ENCODE results near the gene CDCA3.
"Not testable (repeated sequence)": the region's sequence is repeated elsewhere in the genome, so short reads cannot be mapped to it uniquely, and the experiment has no call there.

Gene CDCA3

DNA sequence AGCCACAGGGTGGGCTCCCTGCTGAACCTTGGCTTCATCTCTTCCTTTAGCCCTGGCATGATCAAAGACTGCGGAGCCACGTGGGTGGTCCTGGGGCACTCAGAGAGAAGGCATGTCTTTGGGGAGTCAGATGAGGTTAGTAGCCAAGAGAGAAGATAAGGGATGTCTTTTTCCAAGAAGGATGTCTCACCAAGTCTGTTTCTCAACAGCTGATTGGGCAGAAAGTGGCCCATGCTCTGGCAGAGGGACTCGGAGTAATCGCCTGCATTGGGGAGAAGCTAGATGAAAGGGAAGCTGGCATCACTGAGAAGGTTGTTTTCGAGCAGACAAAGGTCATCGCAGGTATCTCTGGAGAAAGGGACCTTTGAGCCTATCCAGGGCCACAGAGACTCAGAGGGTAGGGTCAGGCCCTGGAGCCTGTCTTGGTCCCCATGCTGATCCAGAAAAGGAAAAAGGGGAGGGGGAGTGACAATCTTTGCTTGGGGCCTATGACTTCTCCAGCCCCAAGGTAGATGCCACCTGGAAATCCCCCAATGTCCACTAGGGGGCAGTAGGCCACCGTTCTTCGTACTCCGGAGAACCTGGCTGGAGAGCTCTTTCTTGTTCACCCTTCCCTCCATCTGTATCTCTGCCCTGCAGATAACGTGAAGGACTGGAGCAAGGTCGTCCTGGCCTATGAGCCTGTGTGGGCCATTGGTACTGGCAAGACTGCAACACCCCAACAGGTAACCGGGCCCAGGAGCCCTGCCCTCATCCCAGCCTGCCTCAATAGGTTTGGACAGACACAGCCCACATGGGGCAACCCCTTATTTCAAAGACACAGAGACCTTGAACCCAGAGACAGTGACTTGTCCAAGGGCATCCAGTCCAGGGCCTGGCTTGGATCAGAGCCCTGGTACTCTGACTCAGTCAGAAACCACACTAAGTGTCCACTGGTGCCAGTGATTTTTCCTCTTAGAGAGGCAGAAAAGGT, 18.2 kb upstream of the CDCA3 start:
- TF ChIP-seq, protein P1, sequence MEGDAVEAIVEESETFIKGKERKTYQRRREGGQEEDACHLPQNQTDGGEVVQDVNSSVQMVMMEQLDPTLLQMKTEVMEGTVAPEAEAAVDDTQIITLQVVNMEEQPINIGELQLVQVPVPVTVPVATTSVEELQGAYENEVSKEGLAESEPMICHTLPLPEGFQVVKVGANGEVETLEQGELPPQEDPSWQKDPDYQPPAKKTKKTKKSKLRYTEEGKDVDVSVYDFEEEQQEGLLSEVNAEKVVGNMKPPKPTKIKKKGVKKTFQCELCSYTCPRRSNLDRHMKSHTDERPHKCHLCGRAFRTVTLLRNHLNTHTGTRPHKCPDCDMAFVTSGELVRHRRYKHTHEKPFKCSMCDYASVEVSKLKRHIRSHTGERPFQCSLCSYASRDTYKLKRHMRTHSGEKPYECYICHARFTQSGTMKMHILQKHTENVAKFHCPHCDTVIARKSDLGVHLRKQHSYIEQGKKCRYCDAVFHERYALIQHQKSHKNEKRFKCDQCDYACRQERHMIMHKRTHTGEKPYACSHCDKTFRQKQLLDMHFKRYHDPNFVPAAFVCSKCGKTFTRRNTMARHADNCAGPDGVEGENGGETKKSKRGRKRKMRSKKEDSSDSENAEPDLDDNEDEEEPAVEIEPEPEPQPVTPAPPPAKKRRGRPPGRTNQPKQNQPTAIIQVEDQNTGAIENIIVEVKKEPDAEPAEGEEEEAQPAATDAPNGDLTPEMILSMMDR (IDR thresholded peaks at IDR 0.05; ENCODE audit: low read length, missing control alignments), result peak; percentile 85
- DNase-seq (ENCODE audit: low read depth), result peak; percentile 81
- H3K4me3 ChIP-seq (replicated peaks; ENCODE audit: low read depth, low read length), result peak overlapping the region; percentile 85

DNA sequence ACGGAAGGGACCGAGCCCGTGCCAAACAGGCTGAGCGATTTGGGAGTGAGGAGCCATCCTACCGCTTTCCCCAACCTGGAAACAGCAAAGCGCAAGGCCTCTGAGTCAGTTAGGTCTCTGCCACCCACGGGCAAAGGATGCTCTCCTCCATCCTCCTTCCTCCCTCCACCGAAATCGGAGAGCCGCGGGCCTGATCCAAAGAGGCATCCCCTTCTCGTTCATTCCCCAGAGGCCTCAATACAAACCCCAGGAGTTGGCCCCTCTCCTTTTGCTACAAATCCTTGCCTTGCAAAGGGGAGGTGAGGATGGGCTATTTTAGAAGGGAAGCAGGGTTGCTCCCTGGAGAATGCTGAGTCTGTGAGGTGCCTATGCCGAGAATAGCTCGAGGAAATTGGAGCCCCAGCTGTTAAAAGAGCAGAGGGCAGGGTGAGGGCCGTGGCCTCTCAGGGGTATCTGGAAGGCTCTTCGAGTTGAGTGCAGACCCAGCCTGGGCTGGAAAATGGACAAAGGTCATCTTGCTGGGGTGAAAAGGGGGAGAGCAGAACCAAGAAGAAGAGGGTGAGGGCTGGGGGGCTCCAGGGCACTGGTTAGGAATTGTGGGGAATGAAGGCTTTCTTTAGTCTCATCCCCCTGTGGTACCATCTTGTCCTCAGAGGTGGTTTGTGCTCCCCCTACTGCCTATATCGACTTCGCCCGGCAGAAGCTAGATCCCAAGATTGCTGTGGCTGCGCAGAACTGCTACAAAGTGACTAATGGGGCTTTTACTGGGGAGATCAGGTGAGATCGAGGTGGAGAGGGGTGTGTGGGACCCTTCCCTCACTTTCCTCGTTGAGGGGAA, 17.3 kb upstream of the CDCA3 start:
- no peak for DNase-seq (ENCODE audit: low read depth)
- H3K4me3 ChIP-seq (replicated peaks; ENCODE audit: low read depth, low read length), result peak overlapping the region; percentile 85
- TF ChIP-seq, protein P1 (IDR thresholded peaks at IDR 0.05; ENCODE audit: low read length, missing control alignments), result peak; percentile 21

DNA sequence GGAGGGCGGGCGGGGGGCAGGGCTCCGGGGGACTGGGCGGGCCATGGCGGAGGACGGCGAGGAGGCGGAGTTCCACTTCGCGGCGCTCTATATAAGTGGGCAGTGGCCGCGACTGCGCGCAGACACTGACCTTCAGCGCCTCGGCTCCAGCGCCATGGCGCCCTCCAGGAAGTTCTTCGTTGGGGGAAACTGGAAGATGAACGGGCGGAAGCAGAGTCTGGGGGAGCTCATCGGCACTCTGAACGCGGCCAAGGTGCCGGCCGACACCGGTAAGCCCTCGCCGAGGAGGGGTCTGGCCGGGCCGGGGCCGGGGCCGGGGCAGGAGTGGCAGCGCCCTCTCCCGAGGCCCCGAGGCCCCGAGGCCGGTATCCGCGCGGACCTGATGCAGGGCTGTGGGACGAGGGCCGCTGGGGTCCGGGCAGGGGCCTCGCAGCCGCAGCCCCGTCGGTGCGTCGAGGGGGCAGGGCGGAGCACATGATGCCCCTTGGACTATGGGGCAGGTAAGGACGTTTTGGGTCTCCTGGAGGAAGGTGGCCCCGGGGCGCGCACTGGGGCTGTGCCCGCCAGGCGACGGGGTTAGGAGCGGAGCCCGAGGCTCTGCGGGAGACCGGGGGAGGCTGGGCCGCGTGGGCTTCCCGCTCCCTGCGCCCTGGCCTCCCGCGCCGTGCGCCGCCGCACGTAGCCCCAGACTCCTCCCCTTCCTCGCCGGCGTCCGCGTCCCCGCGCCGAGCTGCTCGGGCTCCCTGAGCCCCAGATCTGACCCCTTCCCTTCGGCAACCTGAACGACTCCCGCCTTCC, 16.5 kb upstream of the CDCA3 start, which contains the start of gene TPI1:
Gene TPI1, plus strand, starts transcription at position 119 of the 798 bp plus-strand sequence. Its CDS starts 36 bp downstream, at position 155.
- TF ChIP-seq, protein P1 (IDR thresholded peaks at IDR 0.05; ENCODE audit: low read length, missing control alignments), result no peak
- DNase-seq (ENCODE audit: low read depth), result peak; percentile 83
- H3K4me3 ChIP-seq (replicated peaks; ENCODE audit: low read depth, low read length), result peak within 1 kb of the TSS; percentile 85

DNA sequence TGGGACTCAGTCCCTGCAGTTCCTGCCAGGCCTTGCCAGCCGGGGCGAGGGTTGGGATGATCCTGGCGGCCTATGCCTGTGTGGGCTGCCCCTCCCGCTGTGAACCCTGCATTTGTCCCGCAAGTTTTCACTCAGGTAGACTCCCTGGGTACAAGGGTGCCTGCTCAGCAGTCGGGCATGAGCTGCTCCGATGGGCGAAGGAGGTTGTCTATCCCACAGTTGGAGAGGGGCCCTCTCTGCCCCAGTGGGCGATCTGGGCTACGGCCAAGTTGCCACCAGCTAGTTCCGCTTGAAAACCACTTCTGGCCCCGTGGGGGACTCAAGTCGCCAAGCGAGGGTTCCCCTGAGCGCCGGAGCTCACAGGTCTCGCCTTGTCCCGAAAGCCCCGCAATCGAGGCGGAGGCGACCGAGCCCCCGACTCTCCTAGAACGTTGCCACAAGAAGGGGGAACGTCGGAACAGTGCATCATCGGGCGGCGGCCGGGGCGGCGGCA, 15.9 kb upstream of the CDCA3 start:
- no peak for DNase-seq (ENCODE audit: low read depth)
- TF ChIP-seq, protein P1 (IDR thresholded peaks at IDR 0.05; ENCODE audit: low read length, missing control alignments), result no peak
- peak overlapping the region; percentile 85 for H3K4me3 ChIP-seq (replicated peaks; ENCODE audit: low read depth, low read length)

DNA sequence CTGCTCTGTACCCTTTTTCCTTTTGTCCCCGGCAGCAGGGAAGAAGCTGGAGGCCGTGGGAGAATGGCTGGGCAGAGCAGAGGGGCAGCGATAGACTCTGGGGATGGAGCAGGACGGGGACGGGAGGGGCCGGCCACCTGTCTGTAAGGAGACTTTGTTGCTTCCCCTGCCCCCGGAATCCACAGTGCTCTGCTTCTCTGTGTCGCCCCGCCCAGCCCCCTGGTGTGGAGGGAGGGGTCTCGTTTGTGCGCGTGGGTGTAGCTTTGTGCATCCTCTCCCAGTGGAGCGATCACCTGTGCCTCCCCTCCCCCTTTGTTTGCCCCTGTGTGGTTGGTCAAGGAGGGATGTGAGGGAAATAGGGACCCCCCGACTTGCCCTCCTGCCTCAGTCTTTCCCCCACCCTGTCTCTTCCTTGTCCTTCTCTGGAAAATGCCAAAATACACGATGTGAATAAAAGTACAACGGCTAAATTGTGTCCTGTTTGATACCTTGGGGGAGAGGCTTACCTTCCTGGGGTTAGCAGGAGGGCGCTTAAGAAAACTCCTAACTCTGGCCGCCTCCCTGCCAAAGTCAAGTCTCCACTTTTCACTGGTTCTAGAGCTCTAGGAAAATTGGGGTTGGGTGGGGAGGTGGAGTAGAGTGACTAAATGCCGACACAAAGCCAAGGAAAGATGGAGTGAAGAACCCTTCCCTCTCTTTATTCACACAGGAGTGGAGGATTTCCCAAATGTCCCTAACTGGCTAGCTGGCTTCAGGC, 15.3 kb upstream of the CDCA3 start:
- DNase-seq (ENCODE audit: low read depth), result no peak
- H3K4me3 ChIP-seq (replicated peaks; ENCODE audit: low read depth, low read length), result no peak overlapping the region
- TF ChIP-seq, protein P1 (IDR thresholded peaks at IDR 0.05; ENCODE audit: low read length, missing control alignments), result no peak

DNA sequence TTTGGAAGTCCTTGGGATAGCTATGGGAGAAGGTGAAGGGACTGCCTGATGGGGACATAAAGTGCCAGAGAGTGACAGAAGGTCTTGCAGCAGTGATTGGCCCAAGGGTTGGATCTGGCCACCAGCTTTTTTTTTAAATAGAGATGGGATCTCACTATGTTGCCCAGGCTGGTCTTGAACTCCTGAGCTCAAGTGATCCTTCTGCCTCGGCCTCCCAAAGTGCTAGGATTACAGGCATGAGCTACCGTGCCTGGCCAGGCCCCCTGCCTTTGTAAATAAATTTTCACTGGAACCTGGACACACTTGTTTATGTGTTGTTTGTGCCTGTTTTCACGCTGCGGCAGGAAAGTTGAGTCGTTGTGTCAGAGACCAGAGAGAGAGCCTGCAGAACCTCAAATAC, 14.2 kb upstream of the CDCA3 start:
- not testable (repeated sequence) for H3K4me3 ChIP-seq (replicated peaks; ENCODE audit: low read depth, low read length); DNase-seq (ENCODE audit: low read depth)

All from fibroblast of pulmonary artery (primary cell).